GM23338 (cell line): ENCODE measurements around the gene PPP2R2D. TPM values are rescaled to one million over a fixed set of nuclear protein-coding genes. Genes with fewer than 3 reads are reported as not detected.

Source experiments
- ATAC-seq: fragments of 200-7000 bp; cut with Tn5 transposase; 3 replicates; pipeline ENCODE4 v1.9.1; 2020
- DNase-seq: peaks from one replicate; pipeline ENCODE4 v3.0.0-alpha.2; 2015; ENCODE audit warnings: low spot score
- H2AFZ ChIP-seq: fragments of 200-600 bp; sonication (generic); 2 replicates; pipeline ENCODE4 v1.8.0; 2016; ENCODE audit warnings: antibody characterized with exemption, mild to moderate bottlenecking, moderate library complexity
- H3F3A ChIP-seq: fragments of 200-600 bp; sonication (generic); replicated peaks from 2 replicates; pipeline ENCODE4 v1.8.0; 2017; ENCODE audit warnings: antibody characterized with exemption, mixed run types, low read depth
- H3K27ac ChIP-seq: fragments of 200-600 bp; sonication (generic); 2 replicates; pipeline ENCODE4 v1.6.1; 2016; ENCODE audit warnings: low read depth
- H3K27me3 ChIP-seq: fragments of 200-600 bp; sonication (generic); 2 replicates; pipeline ENCODE4 v1.8.0; 2016; ENCODE audit warnings: mild to moderate bottlenecking, mixed run types, moderate library complexity; ENCODE audit not compliant: insufficient read depth
- H3K36me3 ChIP-seq: fragments of 200-600 bp; sonication (generic); 2 replicates; pipeline ENCODE4 v1.8.0; 2016; ENCODE audit warnings: mild to moderate bottlenecking; ENCODE audit not compliant: insufficient read depth
- H3K4me1 ChIP-seq: fragments of 200-600 bp; sonication (generic); 2 replicates; pipeline ENCODE4 v1.8.0; 2016; ENCODE audit warnings: mild to moderate bottlenecking, moderate library complexity; ENCODE audit not compliant: insufficient read depth
- H3K4me2 ChIP-seq: fragments of 200-600 bp; sonication (generic); 2 replicates; pipeline ENCODE4 v1.7.1; 2017; ENCODE audit warnings: mixed run types
- H3K4me3 ChIP-seq: fragments of 200-600 bp; sonication (generic); 2 replicates; pipeline ENCODE4 v1.6.1; 2016; ENCODE audit warnings: mixed run types
- H3K79me2 ChIP-seq: fragments of 200-600 bp; sonication (generic); replicated peaks from 2 replicates; pipeline ENCODE4 v1.8.0; 2017; ENCODE audit warnings: mild to moderate bottlenecking; ENCODE audit not compliant: insufficient read depth
- H3K9me2 ChIP-seq: fragments of 200-600 bp; sonication (generic); 2 replicates; pipeline ENCODE4 v1.8.0; 2017; ENCODE audit not compliant: insufficient read depth
- H4K20me1 ChIP-seq: fragments of 200-600 bp; sonication (generic); replicated peaks from 2 replicates; pipeline ENCODE4 v1.8.0; 2017; ENCODE audit warnings: mild to moderate bottlenecking; ENCODE audit not compliant: insufficient read depth
- H3K27ac Mint-ChIP-seq: 2 replicates; pipeline ENCODE4 v1.8.0; 2020; ENCODE audit warnings: inconsistent platforms, mild to moderate bottlenecking, moderate library complexity, mixed read lengths
- H3K27me3 Mint-ChIP-seq: 3 replicates; pipeline ENCODE4 v1.8.0; 2022; ENCODE audit warnings: low read depth, mild to moderate bottlenecking, moderate library complexity, mixed read lengths, inconsistent platforms; ENCODE audit not compliant: insufficient read depth, poor library complexity
- H3K36me3 Mint-ChIP-seq: 3 replicates; pipeline ENCODE4 v1.8.0; 2021; ENCODE audit warnings: low read depth, mild to moderate bottlenecking, inconsistent platforms, moderate library complexity, mixed read lengths
- H3K4me1 Mint-ChIP-seq: 3 replicates; pipeline ENCODE4 v1.8.0; 2020; ENCODE audit warnings: mild to moderate bottlenecking, inconsistent platforms, mixed read lengths
- H3K4me3 Mint-ChIP-seq: 3 replicates; pipeline ENCODE4 v1.8.0; 2021; ENCODE audit warnings: moderate library complexity, mild to moderate bottlenecking, inconsistent platforms, mixed read lengths
- H3K9me3 Mint-ChIP-seq: 3 replicates; pipeline ENCODE4 v1.8.0; 2020; ENCODE audit warnings: moderate library complexity, mild to moderate bottlenecking, inconsistent platforms, mixed read lengths
- CREB1 ChIP-seq: fragments of 250-450 bp; sonication (Bioruptor Pico); IDR thresholded peaks from 2 replicates; pipeline ENCODE4 v1.5.0; 2020; ENCODE audit warnings: low read depth, mild to moderate bottlenecking, moderate library complexity
- CTCF ChIP-seq, 2 experiments: fragments of 200-600 bp in 1 of 2; sonication (generic) in 1 of 2; conservative IDR thresholded peaks; 2 replicates each; pipeline versions ENCODE4 v1.5.1 to v1.6.1; 2016 to 2017; ENCODE audit warnings: antibody characterized with exemption in 2 of 2, low read depth in 2 of 2, mild to moderate bottlenecking in 2 of 2, moderate library complexity in 1 of 2
- EZH2phosphoT487 ChIP-seq: fragments of 200-600 bp; sonication (generic); IDR thresholded peaks from one replicate; pipeline ENCODE4 v1.8.1; 2018; ENCODE audit warnings: antibody characterized with exemption; ENCODE audit not compliant: unreplicated experiment
- POLR2AphosphoS5 ChIP-seq: IDR thresholded peaks from 2 replicates; pipeline ENCODE4 v1.6.1; 2016; ENCODE audit warnings: antibody characterized with exemption, low read depth
- REST ChIP-seq: IDR thresholded peaks from one replicate; pipeline ENCODE4 v1.6.1; 2018; ENCODE audit warnings: antibody characterized with exemption; ENCODE audit not compliant: unreplicated experiment
- ZNF331 ChIP-seq: fragments of 250-450 bp; sonication (Bioruptor Pico); IDR thresholded peaks from 2 replicates; pipeline ENCODE4 v1.5.0; 2020; ENCODE audit warnings: low read depth, mild to moderate bottlenecking, moderate library complexity
- ZNF462 ChIP-seq: fragments of 250-450 bp; sonication (Bioruptor Pico); IDR thresholded peaks from 2 replicates; pipeline ENCODE4 v1.5.0; 2020; ENCODE audit warnings: mild to moderate bottlenecking, moderate library complexity
- polyA plus RNA-seq: library from polyadenylated mRNA; unstranded; fragments of >200 nt; fragmentation: Nextera tagmentation; extraction: Ambion mirVana; gene quantifications from 2 replicates; pipeline ENCODE4 v1.2.1, GENCODE V29; 2016
- total RNA-seq: library from RNA; depleted of rRNA; stranded (reverse); fragments of >200 nt; shearing (Covaris generic); gene quantifications from 2 replicates; pipeline ENCODE4 v1.2.3, GENCODE V29; 2014

Gene PPP2R2D
- total and polyA plus RNA-seq, 2 experiments from 2014 or later = 28.8 to 33.7 TPM

- ATAC-seq (peak; percentile 99), DNase-seq (peak; percentile 89)
- H3K9me2 ChIP-seq = no peaks in the 10 kb centered on the region
- H4K20me1 ChIP-seq = no peaks in the 10 kb centered on the region; the same call in 1 of the 2 replicates
- H3K4me1 ChIP-seq = no peaks in the 10 kb centered on the region
- peaks cover 3% of the 10 kb centered on the region; the same call in 2 of the 3 replicates for H3K4me1 Mint-ChIP-seq
- no peaks in the 10 kb centered on the region for H3K27me3 ChIP-seq
- TF ChIP-seq CREB1 (CRISPR knock-in tag) = 0 out of 2 replicates have a peak, but pooled peaks have one; percentile 20
- TF ChIP-seq ZNF331 = peak; percentile 68
- no peak for TF ChIP-seq EZH2phosphoT487
- peak; percentile 6 for TF ChIP-seq REST
- peak; percentile 82 to 98 for TF ChIP-seq CTCF (conservative IDR thresholded peaks at IDR 0.05; ENCODE audit: low read depth in 2 of 2)
- TF ChIP-seq POLR2AphosphoS5 = no peak
- 0 out of 2 replicates have a peak, but pooled peaks have one; percentile 3 for TF ChIP-seq ZNF462 (CRISPR knock-in tag)
- no peak overlapping the region for H3K4me3 ChIP-seq
- no peak overlapping the region for H3K27ac ChIP-seq
- H2AFZ ChIP-seq = peak overlapping the region; percentile 80
- H3K36me3 ChIP-seq = no peaks in the 10 kb centered on the region
- H3K4me2 ChIP-seq = no peak overlapping the region
- no peak overlapping the region for H3K4me3 Mint-ChIP-seq
- H3K79me2 ChIP-seq = no peaks in the 10 kb centered on the region
- H3K27me3 Mint-ChIP-seq = peaks cover 2% of the 10 kb centered on the region
- peaks cover 8% of the 10 kb centered on the region; the same call in 1 of the 3 replicates for H3K36me3 Mint-ChIP-seq
- H3K9me3 Mint-ChIP-seq = peaks cover 5% of the 10 kb centered on the region; the same call in 2 of the 3 replicates
- H3F3A ChIP-seq = no peaks in the 10 kb centered on the region
- no peak overlapping the region for H3K27ac Mint-ChIP-seq
Observed at GRCh38 chr10:131885391-131886165, 15.2 kb upstream of the PPP2R2D start.
